Keratinocyte (primary cell): Measurements from ENCODE around the gene TNS3.

Experiments used
- EZH2 ChIP-seq: IDR thresholded peaks from one replicate; pipeline ENCODE4 v1.6.1; 2012; ENCODE audit warnings: inconsistent platforms, mild to moderate bottlenecking, low read length, moderate library complexity
- TF ChIP-seq, protein P1 (sequence below), 3 experiments: IDR thresholded peaks in 1 of 3; conservative IDR thresholded peaks in 1 of 3; optimal IDR thresholded peaks in 1 of 3; 2 replicates in 2 of 3; 3 replicates in 1 of 3; pipeline versions ENCODE3 to v1.5.1; 2011; ENCODE audit warnings: low read length in 3 of 3, mild to moderate bottlenecking in 3 of 3, moderate library complexity in 2 of 3, control low read depth in 1 of 3, inconsistent platforms in 1 of 3; ENCODE audit not compliant: insufficient read depth in 2 of 3; ENCODE audit errors: extremely low read depth in 1 of 3

DNA sequence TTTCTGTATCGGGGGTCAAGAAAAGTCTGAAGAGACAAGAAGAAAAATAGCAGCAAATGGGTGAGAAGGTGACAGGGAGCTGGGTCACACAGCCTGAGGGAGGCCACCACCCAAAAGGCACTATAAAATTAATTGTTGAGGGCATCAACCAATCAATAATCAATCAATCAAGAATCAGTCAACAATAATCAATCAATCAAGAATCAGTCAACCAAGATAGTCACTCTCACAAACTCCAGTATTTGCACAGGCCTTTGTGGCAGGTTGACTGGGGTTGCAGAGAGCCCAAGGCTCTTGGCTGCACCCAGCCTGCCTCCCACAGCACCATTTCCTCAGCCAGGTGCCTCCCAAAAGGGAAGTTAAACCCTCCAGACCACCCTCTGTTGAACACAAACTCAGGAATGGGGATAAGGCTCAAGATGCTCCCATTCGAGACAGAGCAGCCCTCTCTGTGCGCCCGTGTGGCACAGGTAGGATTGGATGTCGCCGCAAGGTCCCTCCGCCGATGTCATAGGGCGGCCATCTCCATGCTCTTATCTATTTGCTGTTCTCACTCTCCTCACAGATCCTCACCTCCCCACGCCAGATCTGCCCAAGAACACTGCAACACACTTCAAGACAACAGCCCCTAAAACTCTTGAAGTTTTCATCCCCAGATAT lies 64.0 kb downstream of the TNS3 start:
- TF ChIP-seq, protein P1, sequence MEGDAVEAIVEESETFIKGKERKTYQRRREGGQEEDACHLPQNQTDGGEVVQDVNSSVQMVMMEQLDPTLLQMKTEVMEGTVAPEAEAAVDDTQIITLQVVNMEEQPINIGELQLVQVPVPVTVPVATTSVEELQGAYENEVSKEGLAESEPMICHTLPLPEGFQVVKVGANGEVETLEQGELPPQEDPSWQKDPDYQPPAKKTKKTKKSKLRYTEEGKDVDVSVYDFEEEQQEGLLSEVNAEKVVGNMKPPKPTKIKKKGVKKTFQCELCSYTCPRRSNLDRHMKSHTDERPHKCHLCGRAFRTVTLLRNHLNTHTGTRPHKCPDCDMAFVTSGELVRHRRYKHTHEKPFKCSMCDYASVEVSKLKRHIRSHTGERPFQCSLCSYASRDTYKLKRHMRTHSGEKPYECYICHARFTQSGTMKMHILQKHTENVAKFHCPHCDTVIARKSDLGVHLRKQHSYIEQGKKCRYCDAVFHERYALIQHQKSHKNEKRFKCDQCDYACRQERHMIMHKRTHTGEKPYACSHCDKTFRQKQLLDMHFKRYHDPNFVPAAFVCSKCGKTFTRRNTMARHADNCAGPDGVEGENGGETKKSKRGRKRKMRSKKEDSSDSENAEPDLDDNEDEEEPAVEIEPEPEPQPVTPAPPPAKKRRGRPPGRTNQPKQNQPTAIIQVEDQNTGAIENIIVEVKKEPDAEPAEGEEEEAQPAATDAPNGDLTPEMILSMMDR (optimal IDR thresholded peaks at IDR 0.05 in 1 of 3, IDR thresholded peaks at IDR 0.05 in 1 of 3, conservative IDR thresholded peaks at IDR 0.05 in 1 of 3; ENCODE audit: extremely low read depth in 1 of 3, insufficient read depth in 2 of 3, low read length in 3 of 3), result no peak
- TF ChIP-seq EZH2, result no peak
